Bronchial epithelial cell (primary cell): ENCODE results near the gene SEC14L3. TPM values are rescaled to one million over a fixed set of nuclear protein-coding genes. Genes with fewer than 3 reads are reported as not detected.

Experiments
- total RNA-seq: library from RNA; depleted of rRNA; stranded (reverse); fragments of >200 nt; gene quantifications from 2 replicates; pipeline ENCODE4 v1.2.1, GENCODE V29; 2014

SEC14L3 gene
- total RNA-seq, 1 donor from 2014 or later = not detected

Other genes starting within 250 kb of the SEC14L3 start
- gene LIF, start 225.3 kb downstream of the SEC14L3 start, total RNA-seq = under 0.01 and 0.26 TPM in 2 replicates
- gene OSM, start 205.2 kb downstream of the SEC14L3 start, total RNA-seq = not detected in 2 replicates
- 2.4 and 7.0 TPM in 2 replicates for gene CASTOR1, start 182.5 kb downstream of the SEC14L3 start, total RNA-seq
- 6.6 and 12.2 TPM in 2 replicates for gene TBC1D10A, start 145.1 kb downstream of the SEC14L3 start, total RNA-seq
- gene SF3A1, start 115.1 kb downstream of the SEC14L3 start, total RNA-seq = 17.9 and 20.1 TPM in 2 replicates
- gene CCDC157, start 115.0 kb downstream of the SEC14L3 start, total RNA-seq = 0.38 and 0.53 TPM in 2 replicates
- 14.1 and 15.5 TPM in 2 replicates for gene RNF215, start 84.6 kb downstream of the SEC14L3 start, total RNA-seq
- gene SEC14L2, start 75.0 kb downstream of the SEC14L3 start, total RNA-seq = 32.6 and 34.5 TPM in 2 replicates
- gene MTFP1, start 46.2 kb downstream of the SEC14L3 start, total RNA-seq = 16.0 and 53.2 TPM in 2 replicates
- gene SEC14L4, start 33.7 kb upstream of the SEC14L3 start, total RNA-seq = under 0.01 TPM in 1 of 2 replicates, not detected in the other
- not detected in 2 replicates for gene SEC14L6, start 74.7 kb upstream of the SEC14L3 start, total RNA-seq
- gene GAL3ST1, start 102.6 kb upstream of the SEC14L3 start, total RNA-seq = 0.13 and 0.26 TPM in 2 replicates
- 97.2 and 108 TPM in 2 replicates for gene PES1, start 119.9 kb upstream of the SEC14L3 start, total RNA-seq
- 1.1 and 3.7 TPM in 2 replicates for gene TCN2, start 135.2 kb upstream of the SEC14L3 start, total RNA-seq
- gene SLC35E4, start 163.8 kb upstream of the SEC14L3 start, total RNA-seq = 4.7 and 9.0 TPM in 2 replicates
- gene DUSP18, start 195.9 kb upstream of the SEC14L3 start, total RNA-seq = 5.3 and 11.3 TPM in 2 replicates
- gene OSBP2, start 222.9 kb upstream of the SEC14L3 start, total RNA-seq = 23.4 and 32.8 TPM in 2 replicates